Uterus (tissue), 2 donors: ENCODE results near the gene UNC119.

Experiments used
- POLR2A ChIP-seq, 2 donors: fragments of 450-650 bp; IDR thresholded peaks; one replicate each; pipeline ENCODE4 v1.6.1; 2016; ENCODE audit warnings: antibody characterized with exemption in 2 of 2, mild to moderate bottlenecking in 1 of 2, moderate library complexity in 1 of 2
- TF ChIP-seq, protein P1 (sequence below), 4 experiments: fragments of 200-600 bp in 2 of 4; fragments of 450-650 bp in 2 of 4; sonication (generic) in 2 of 4; IDR thresholded peaks; one replicate each; pipeline ENCODE4 v1.5.1; 2016 to 2019; ENCODE audit warnings: antibody characterized with exemption in 4 of 4, mild to moderate bottlenecking in 2 of 4, moderate library complexity in 1 of 4

DNA sequence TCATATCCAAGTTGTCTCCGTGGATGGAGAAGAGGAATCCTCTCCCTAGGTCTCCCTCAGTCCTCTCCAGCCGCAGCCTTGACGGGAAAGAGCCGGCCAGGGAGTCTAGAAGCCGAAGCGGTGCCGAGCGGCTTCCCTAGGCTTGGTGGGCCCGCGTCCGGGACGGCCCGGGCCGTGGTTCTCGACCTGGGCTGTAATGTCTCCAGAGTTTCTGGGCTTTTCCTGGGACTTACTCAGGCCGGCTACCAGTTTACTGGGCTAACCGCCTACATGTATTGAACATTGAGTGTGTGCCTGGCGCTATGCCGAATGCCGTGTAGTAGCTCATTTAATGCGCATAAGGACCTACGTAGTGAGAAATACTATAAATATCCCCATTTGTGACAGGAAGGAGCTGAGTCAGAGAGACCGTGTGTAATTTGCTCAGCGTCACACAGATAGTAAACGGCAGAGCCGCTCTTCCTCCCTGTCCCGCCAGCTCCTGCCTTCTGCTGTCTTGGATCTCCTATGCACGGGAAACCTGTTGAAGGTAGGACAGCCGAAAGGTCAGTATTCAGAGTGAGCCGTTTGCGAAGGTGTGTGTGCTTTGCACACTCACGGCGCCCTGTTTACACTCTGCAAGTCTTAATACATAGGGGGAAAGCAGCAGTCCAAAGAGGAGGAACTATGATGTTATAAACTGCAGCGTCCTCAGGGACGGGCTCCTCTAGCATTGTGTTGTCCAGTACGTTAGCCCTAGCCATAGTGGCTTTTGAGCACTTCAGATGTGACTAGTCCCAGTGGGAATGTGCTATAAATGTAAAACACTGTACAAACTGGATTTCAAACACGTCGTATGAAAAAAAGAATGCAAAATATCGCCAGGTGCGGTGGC is 47.1 kb upstream of the UNC119 start:
- TF ChIP-seq, protein P1, sequence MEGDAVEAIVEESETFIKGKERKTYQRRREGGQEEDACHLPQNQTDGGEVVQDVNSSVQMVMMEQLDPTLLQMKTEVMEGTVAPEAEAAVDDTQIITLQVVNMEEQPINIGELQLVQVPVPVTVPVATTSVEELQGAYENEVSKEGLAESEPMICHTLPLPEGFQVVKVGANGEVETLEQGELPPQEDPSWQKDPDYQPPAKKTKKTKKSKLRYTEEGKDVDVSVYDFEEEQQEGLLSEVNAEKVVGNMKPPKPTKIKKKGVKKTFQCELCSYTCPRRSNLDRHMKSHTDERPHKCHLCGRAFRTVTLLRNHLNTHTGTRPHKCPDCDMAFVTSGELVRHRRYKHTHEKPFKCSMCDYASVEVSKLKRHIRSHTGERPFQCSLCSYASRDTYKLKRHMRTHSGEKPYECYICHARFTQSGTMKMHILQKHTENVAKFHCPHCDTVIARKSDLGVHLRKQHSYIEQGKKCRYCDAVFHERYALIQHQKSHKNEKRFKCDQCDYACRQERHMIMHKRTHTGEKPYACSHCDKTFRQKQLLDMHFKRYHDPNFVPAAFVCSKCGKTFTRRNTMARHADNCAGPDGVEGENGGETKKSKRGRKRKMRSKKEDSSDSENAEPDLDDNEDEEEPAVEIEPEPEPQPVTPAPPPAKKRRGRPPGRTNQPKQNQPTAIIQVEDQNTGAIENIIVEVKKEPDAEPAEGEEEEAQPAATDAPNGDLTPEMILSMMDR (IDR thresholded peaks at IDR 0.05), result no peak
- peak in 1 of 2 donors; percentile 18 for TF ChIP-seq POLR2A (IDR thresholded peaks at IDR 0.05)
